ENCODE measurements around the gene CHD9. TPM values are rescaled to one million over a fixed set of nuclear protein-coding genes. Genes with fewer than 3 reads are reported as not detected.

The CHD9 gene
- total RNA-seq, 1 donor from 2014 or later: 71.4 TPM

DNA sequence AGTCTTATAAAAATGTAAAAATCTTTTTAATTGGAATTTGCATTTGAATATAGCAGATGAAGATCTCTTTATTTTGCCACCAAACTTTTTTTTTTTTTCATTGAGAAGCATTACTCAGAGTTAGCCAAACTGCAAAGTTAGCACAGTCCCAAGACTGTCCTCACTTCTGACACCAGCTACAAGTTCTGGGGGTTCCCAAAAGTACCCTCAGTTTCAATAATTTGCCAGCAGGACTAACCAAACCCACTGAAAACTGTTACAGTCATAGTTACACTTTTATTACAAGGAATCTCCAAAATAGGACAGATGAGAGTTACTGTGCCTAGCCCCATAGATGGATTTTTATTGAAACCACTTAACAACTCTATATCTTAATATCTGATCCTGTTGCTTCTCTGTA is 144.1 kb downstream of the CHD9 start:
- no peak for DNase-seq (ENCODE audit: low spot score)

DNA sequence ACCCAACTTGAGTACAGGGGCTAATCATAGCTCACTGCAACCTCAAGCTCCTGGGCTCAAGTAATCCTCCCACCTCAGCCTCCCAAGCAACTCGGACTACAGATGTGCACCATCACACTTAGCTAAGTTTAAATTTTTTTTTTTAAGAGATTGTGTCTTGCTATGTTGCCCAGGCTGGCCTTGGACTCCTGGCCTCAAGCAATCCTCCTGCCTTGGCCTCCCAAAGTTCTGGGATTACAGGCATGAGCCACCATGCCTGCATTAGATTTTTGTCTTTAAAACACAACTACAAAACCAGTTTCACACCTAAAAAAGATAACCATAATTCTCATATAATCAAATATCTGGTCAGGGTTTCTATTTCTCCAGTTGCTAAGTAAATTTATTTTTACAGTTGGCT is 147.1 kb downstream of the CHD9 start:
- DNase-seq (ENCODE audit: low spot score): no peak

DNA sequence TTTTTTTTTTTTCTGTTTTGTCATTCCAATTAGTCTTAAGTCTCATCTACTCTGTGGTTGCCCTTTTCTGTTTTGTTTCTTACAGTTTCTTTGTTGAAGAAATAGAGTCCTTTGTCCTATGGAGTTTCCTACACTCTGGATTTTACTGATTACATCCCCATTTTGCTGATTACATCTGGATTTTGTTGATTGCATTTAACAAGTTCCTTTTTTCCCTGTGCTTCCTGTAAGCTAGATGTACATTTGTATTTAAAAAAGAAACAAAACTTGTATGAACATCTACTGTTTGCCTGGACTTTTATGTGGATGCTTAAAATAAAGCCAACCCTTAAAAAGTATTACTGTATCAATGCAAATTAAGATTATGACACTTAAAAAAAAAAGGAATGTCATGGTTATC is 147.6 kb downstream of the CHD9 start:
- DNase-seq (ENCODE audit: low spot score): no peak

DNA sequence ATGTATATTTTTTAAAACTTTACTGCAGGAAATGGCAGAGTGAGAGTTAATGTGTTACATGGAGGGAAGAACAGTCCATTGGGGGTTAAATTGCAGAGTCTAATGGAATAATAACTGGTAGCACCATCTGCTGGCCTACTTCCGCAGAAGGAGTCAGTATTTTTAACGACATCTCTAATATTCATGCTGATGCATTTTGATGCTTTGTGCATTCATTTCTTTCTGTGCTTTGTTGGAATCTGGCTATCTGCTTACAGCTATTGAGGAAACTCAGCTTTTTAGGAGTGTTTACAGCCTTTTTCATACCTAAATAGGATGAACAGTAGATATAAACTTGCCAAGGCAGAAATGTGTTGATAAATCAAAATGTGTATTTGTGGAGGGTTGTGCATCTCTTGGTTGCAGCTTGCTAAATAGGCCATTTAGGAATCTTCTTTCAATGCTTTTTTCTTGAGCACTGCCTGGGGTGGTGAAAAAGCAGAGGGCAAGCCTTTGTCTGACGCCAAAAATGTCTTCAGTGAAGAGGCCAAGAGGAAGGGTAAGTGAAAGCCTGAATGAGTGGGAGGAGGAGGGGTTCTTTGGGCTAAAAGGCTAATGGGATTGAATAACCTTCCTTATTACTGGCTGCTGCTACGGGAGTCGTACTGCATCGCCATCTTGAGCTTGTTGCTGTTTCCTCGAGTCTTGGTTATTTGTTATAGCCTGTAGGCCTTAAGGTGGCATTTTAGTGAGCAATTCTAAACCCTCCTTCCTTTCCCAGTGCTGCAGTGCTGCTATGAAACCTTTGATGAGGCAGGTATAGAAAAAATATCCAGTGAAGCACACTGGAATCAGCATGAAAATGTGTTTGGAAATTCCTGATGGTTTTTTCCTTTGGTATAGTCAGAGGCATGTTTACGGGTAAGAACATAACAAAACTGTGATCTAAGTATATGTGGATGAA is 153.3 kb downstream of the CHD9 start:
- DNase-seq (ENCODE audit: low spot score): peak; percentile 59

DNA sequence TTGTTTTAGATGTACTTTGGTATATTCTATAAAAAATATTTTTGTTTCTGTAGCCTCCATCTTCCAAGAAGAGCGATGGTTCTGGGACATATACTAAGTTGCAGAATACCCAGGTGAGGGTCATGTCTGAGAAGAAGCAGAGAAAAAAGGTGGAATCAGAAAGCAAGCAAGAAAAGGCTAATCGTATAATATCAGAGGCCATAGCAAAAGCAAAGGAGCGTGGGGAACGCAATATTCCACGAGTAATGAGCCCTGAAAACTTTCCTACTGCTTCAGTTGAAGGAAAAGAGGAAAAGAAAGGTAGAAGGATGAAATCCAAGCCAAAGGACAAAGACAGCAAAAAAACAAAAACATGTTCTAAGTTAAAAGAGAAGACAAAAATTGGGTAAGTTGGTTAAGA is 154.6 kb downstream of the CHD9 start:
- no peak for DNase-seq (ENCODE audit: low spot score)

DNA sequence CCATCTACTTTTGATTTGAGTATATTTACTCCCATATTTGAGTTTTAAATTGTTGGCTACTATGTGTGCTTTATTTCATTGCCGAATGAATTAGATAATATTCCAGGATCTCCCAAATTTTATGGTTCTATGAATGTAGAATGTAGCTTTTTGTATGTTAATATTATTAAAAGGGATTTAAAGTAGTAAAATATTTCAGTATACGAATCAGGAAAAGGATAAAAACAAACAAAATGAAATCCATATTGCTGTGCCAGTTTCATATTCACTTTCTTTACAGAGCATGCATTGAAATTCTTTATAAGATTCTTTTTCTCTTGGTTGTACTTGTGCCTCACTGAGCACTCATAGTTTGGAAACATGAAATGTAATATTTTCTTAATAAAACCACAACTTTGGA is 155.1 kb downstream of the CHD9 start:
- no peak for DNase-seq (ENCODE audit: low spot score)

DNA sequence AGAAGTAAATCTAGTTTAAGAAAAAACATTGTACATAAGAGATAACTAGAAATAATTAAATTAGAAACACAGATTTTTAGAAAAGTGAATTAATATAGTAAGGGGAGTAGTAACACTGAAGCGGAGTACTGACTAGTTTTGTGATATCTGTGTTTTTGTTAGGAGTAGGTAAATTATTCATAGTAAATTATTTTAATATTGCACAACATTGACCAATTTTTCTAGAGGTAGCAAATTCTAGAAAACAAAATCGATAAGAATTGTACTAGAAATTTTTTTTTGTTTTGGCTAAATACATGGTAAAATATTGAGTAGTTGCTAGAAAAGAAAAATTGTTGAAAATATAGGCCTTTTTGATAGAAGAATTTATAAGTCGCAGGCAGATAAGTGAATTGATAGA is 156.5 kb downstream of the CHD9 start:
- DNase-seq (ENCODE audit: low spot score): no peak

DNA sequence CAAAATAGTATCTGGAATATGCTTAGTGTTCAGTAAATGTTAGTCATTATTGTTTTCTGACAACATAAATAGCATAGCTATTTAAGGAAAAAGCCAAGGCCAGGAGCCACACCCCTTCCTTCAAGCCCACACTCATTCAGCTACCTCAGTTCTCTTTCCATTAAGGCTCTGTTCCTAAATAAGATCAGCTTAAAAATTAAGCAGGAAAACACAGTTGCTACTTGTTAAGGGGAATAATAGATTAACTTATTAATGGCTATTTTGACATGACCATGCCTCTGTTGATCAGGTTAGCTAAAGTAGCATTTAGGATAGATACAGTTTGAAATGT is 158.1 kb downstream of the CHD9 start:
- no peak for DNase-seq (ENCODE audit: low spot score)

DNA sequence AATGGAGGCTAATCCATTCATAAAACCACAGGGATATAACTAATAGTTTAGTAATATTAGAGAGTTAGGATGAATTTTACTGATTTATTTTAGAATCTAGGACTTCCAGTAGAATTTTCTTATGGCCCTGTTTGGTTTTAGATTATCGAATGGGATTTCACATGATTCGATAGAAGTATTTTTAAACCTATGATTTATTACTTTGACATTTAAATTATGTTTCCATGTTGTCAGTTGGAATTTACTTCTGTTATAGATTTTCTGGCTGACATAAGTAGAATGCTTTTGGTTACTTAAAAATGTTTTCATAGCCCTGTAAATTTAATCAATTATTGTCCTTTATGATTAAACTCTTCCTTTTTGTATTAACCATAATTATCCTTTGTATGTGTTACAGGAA is 158.8 kb downstream of the CHD9 start:
- DNase-seq (ENCODE audit: low spot score): no peak

DNA sequence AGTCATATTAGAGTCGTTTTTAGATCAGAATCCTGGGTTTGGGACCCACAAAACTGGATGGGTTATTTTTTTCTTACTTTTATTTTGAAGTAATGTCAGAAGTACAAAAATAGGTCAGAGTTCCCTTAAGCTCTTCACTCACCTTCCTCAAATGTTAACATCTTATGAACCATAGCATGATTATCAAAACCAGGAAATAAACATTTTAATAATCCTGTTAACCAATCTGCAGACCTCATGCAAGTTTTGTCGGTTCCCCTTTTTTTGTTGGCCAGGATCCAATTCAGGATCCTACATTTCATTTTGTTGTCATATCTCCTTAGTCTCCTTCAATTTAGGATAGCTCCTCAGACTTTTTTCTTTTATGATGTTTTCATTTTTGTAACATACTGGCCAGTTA is 162.0 kb downstream of the CHD9 start:
- DNase-seq (ENCODE audit: low spot score): no peak

DNA sequence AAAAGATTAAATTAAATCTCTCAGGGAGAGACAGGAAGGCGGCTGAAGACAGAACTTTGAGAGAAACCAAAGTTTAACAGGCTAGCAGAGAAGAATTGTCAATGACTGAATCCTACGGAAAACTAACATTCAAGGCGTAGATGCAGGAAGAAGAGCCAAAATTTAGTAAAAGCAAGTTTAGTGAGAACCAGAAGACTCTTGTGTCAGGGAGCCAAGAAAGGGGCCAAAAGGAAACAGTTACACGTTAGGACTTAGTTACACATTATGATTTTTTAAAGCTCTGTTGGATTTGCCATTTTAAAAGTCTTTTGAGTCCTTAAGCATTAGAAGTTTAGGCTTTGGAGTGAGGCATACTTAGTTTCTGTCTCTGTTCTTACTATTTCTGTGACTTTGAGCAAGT is 164.6 kb downstream of the CHD9 start:
- no peak for DNase-seq (ENCODE audit: low spot score)

DNA sequence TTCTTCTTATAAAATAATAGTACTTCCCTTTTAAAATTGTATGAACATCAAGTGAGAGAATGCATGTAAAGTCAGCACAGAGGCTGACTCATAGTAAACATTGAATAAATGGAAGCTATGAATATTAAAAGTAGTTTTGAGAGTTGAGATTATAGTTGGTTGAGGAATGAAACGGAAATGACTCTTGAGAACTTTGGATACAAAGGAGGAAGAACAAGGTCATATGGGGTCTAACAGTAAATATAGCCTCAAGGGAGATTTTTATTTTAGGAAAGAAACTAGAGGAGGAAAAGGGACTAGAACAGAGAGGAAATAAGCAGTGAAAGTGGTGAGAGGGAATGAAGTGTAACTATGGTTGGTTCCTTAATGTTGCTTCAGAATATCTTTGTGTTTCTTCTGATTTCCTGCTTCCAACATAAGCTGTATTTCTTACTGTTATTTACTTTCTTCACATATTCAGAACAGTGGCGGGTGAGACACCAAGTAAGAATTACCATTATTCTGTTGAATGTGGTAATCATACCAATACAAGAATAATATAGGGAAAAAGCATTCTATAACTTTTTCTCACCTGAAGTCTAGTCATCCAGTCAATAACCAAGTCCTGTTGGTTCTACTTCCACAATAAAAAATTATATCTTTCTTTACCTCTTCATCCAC is 165.1 kb downstream of the CHD9 start:
- no peak for DNase-seq (ENCODE audit: low spot score)

DNA sequence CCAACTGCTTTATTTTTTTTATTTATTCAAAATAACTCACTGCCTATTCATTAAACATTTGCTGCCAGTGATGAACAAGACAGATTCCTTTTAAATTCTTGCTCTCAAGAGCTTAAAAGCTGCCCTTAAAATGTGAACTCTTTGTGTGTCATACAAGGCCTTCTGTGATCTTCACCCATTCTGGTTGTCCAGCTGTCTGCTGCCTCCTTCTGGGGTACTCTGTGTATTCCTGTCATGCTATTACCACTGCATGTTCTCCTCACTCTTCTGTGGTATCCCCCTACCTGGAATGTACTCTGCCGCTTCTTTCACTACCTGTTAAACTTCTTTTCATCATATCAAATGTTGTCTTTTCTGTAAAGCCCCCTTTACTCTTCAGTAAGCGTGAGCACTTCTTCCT is 165.8 kb downstream of the CHD9 start:
- DNase-seq (ENCODE audit: low spot score): no peak

DNA sequence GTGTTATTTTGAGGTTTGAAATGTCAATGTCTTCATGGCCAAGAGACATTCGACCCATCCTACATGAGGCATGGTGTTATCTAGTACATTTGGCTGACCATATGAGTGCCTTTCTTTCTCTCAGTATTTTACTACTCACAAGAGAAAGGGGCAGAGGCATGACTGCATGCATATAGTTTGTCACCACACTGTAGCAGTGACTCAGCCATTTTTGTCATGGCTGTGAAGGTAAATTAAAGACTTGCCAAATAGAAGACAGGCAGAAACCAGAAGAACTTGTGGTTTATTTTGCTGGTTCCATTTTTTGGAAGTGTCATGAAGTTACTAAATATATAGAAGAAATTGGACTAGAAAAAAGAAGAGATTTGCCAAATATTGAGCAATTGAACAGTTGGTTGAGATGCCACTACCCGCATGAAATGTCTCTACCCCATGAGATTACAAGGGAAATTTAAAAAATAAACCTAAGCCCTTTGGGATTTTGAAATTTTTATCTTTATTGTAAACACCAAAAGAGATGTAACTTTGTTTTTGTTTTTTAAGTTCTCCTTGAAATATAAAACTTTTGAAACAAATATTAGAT is 170.3 kb downstream of the CHD9 start:
- DNase-seq (ENCODE audit: low spot score): no peak

DNA sequence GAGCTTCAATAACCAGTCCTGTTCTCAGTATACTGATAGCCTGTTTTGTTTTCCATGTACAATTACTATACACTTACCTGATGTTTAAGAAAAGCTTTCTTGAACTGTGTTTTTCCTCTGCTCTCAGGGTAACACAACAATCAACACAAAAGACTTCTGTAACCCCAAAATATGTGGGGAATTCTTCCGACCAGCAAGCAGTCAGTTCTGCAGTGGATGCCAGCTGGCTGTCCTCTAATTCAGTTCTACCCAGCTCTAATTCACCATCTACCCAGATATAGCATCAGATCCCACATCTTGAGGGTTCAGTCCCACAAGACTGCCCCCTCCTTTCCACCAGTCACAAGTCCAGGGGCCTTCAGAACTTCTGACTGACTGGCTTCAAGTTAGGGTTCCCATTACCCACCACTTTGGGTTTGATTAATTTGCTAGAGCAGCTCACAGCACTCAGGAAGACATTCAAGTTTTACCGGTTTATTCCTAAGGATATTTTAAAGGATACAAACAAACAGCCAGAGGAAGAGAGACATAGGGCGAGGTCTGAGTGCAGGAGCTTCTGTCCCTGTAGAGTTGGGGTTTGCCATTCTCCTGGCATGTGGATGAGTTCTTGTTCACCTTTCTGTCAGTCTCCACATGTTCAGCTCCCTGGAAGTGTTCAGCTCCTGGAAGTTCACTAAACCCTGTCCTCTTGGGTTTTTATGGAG is 178.2 kb downstream of the CHD9 start:
- DNase-seq (ENCODE audit: low spot score): no peak

DNA sequence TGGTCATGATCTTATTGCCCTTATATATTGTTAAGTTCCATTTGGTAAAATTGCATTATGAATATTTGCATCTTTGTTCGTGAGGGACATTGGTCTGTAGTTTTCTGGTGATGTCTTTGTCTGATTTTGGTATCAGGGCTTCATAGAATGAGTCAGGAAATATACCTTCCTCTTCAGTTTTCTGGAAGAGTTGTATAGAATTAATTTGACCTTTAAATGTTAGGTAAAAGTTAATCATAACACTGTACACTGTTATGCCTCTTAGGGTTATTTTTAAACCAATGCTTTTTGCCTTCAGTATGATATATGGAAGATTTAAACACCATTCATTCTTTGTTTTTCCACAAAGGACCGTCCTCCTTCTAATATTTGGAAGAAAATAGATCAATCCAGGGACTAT is 180.0 kb downstream of the CHD9 start:
- DNase-seq (ENCODE audit: low spot score): no peak

DNA sequence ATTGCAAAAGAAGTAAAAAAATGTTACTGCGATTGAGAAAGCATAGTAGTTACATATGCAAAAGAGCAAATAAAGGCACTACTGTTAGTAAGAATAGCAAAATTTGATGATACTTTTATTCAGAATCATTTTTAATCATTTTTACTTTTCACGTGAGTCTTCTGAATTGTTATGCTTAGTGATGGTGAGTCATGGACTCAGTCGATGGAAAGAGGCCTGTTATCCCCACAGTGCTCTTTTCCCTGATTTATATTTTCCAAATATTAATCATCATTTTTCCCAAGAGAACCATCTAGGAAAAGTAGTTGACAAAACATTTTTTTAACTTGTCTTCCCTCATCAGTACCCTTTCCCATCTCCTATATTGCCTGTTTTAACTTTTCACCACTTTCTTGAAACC is 181.1 kb downstream of the CHD9 start:
- no peak for DNase-seq (ENCODE audit: low spot score)

DNA sequence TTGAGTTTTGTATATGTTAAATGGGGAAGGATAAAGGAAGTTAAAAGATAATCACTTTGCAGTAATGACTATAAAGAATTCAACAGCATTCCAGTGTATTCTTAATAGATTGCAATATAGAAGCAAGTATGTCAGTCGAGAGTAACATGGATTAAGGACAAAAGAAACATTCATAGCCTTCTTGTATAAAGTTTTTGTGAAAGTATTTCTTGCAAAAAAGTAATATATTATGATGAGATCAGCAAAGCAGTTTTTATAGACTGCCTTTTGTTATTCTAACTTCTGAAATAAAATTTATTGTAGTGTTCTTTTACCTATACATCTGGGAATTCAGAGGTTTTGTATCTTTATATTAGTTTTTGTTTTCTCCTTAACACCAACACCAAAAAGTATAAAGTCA is 194.5 kb downstream of the CHD9 start:
- DNase-seq (ENCODE audit: low spot score): no peak

DNA sequence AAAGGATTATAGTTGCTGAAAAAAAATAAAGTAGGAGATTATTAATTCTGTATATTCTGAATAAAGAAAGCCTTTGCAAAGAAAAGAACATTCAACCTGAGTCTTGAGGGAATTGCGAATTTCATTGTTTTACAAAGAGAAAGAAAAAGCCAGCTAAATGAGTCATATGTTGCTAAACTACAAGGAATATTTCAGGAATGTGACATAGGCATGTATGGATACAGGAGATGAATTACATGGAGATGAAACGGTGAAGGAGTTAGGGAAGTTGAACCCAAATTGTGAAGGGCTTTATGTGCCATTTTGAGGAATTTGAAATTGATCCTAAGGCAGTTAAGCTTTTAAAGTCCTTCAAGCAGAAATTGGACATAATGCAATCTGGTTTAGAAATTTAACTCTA is 202.2 kb downstream of the CHD9 start:
- no peak for DNase-seq (ENCODE audit: low spot score)

DNA sequence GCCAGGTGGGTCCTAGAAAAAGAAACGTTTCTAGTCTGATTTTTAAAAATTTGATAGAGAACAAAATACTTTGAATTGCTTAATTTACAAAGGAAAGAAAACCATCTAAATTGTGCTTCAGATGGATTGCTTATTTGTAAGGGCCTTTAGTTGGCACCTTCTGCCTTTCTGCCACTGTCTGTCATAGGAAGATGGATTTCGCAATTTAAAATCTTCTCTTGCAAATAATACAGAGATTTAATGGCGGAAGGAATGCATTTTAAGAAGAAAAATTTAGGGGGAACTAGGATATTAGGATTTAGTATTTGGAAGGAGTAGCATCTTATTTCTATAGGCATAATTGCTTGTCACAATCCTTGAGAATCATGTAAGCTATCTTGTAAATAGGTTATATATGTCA is 204.0 kb downstream of the CHD9 start:
- DNase-seq (ENCODE audit: low spot score): no peak

DNA sequence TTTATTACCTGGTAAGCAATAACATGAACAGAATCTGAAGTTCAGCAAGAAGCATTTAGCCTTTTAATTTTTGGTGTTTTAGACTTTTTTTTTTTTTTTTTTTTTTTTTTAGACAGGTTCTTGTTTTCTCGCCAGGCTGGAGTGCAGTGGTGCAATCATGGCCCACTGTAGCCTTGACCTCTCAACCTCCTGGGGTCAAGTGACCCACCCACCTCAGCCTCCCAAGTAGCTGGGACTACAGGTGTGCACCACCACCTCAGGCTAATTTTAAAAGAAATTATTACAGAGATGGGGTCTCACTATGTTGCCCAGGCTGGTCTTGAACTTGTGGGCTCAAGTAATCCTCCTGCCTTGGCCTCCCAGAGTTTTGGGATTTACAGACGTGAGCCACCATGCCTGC is 206.5 kb downstream of the CHD9 start:
- DNase-seq (ENCODE audit: low spot score): no peak

DNA sequence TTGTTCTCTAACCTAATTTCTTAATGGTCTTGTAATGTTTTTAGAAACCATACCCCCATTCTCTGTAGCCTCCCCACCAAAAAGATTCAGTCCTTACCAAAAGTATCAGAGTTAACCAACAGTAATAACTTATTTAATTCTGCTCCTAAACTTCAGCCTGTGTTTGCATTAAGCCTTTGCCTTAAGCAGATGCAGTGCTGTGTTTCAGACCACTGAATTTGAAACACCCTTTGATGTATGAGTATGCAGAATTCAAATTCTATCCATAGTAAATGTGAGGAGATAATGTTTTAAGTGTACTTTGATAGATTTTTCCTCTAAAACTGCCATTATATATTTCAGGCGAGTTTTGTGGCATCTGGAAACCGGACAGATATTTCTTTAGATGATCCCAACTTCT is 207.9 kb downstream of the CHD9 start:
- DNase-seq (ENCODE audit: low spot score): no peak

DNA sequence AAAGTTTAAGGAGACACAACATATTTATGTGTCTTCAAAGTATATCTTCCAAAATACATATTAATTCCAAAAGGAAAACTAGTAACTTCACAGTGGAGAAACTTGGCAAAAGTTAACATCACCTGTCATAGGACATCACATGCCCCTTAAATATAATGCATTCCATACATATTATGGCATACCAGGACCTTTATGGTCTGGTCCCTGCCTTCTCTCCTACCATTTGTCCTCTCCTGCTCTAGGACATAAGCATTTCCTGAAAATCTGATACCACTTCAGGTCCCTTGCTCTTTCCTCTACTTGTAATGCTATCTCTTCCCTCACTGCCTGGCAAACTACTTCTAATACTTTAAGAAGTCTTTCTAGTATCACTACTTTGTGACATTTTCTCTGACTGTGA is 211.4 kb downstream of the CHD9 start:
- no peak for DNase-seq (ENCODE audit: low spot score)

Measured in mucosa of gallbladder (tissue), 1 donor.